K562 (cell line): ENCODE measurements around the gene NUCKS1. TPM values are rescaled to one million over a fixed set of nuclear protein-coding genes. Genes with fewer than 3 reads are reported as not detected.
A peak's percentile ranks its signal among the peaks of the same experiment; 100 is the strongest.

Source experiments
- HDAC1 ChIP-seq, 2 experiments: fragments of 450-650 bp; IDR thresholded peaks; 2 replicates each; pipeline ENCODE4 v1.6.1; 2016 to 2017; ENCODE audit warnings: inconsistent platforms in 1 of 2, mild to moderate bottlenecking in 1 of 2, moderate library complexity in 1 of 2
- NR1H2 ChIP-seq: sonication (generic); formaldehyde crosslinking; IDR thresholded peaks from 2 replicates; pipeline ENCODE4 v1.4.0; 2020; ENCODE audit warnings: mild to moderate bottlenecking, missing genetic modification reagents
- PML ChIP-seq: IDR thresholded peaks from 2 replicates; pipeline ENCODE4 v1.6.1; 2012; ENCODE audit warnings: low read length, inconsistent platforms
- RBM34 ChIP-seq: fragments of 200-400 bp; formaldehyde crosslinking; IDR thresholded peaks from 2 replicates; pipeline ENCODE4 v1.6.1; 2018; ENCODE audit warnings: low read length, borderline replicate concordance; ENCODE audit not compliant: insufficient read depth
- polyA plus RNA-seq, 8 experiments: library from polyadenylated mRNA; depleted of rRNA in 4 of 8; stranded (reverse) in 5 of 8; unstranded in 3 of 8; fragments of >200 nt; fragmentation: Nextera tagmentation in 2 of 8; fragmentation: Illumina TruSeq in 1 of 8; extraction: Ambion mirVana in 2 of 8; extraction: Trizol in 1 of 8; gene quantifications; 2 replicates each; pipeline versions ENCODE4 v1.2.1 to v1.2.3, GENCODE V29; 2011 to 2014; ENCODE audit warnings: inconsistent platforms in 1 of 8, missing spikeins in 1 of 8
- total RNA-seq, 7 experiments: library from RNA; depleted of rRNA in 6 of 7; stranded (reverse); fragments of >200 nt in 6 of 7; fragmentation: Illumina TruSeq in 2 of 7; extraction: Trizol in 2 of 7; gene quantifications; 2 replicates each; pipeline versions ENCODE4 v1.2.1 to v1.2.3, GENCODE V29; 2011 to 2021; ENCODE audit warnings: low replicate concordance in 1 of 7
- TF ChIP-seq, protein P1 (sequence below), 2 experiments: fragments of 450-650 bp; formaldehyde crosslinking in 1 of 2; IDR thresholded peaks; 2 replicates each; pipeline versions ENCODE4 v1.4.0 to v1.6.1; 2014 to 2020; ENCODE audit warnings: mild to moderate bottlenecking in 2 of 2, borderline replicate concordance in 1 of 2, low read depth in 1 of 2
- TF ChIP-seq, protein P2 (sequence below): sonication (generic); formaldehyde crosslinking; IDR thresholded peaks from 2 replicates; pipeline ENCODE4 v1.8.0; 2022; ENCODE audit warnings: mild to moderate bottlenecking, low read depth, missing genetic modification reagents

The NUCKS1 gene
- total and polyA plus RNA-seq, 9 of the 15 experiments (the other 6 are each of a cell fraction or from before 2014, with no cell fraction given) = 66.7 to 244 (median 149) TPM

DNA sequence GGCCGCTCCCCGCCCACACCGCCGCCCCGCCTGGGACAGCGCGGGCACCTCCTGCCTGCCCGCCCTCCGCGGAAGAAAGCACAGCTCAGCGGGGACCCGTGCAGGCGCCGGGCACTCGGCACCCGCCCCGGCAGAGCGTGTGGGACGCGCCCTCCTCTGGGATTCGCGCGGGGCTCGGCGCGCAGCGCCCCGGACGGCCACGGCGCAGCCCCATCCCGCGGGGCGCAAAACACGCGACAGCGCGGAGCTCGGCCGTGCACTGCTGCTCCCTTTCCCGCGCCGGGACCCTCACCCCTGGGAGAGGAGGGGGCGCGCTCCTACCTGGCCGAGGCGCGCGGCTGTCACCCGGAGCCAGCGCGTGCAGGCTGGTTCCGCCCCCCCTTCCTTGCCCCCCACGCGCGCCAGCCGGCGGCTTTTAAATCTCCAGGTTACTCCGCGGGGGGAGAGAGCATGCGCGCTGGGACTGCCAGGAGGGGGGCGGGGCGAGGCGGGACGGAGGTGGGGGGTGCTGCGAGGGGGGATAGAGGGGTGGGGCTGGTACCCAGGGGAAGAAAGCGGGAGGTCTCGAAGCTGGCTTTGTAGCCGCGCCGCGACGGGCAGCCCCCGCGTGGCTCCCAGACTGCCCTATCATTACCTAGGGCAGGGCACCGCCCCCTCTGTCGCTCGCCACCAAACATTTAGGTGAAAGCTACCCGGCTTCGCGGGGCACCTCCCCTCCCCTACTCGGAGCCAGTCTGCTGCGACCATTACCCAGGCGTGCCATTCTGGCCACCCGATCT is 69.7 kb downstream of the NUCKS1 start, which contains the start of gene SLC45A3 (continued):
- TF ChIP-seq RBM34 = 0 out of 2 replicates have a peak, but pooled peaks have one; percentile 37
- TF ChIP-seq, protein P1, sequence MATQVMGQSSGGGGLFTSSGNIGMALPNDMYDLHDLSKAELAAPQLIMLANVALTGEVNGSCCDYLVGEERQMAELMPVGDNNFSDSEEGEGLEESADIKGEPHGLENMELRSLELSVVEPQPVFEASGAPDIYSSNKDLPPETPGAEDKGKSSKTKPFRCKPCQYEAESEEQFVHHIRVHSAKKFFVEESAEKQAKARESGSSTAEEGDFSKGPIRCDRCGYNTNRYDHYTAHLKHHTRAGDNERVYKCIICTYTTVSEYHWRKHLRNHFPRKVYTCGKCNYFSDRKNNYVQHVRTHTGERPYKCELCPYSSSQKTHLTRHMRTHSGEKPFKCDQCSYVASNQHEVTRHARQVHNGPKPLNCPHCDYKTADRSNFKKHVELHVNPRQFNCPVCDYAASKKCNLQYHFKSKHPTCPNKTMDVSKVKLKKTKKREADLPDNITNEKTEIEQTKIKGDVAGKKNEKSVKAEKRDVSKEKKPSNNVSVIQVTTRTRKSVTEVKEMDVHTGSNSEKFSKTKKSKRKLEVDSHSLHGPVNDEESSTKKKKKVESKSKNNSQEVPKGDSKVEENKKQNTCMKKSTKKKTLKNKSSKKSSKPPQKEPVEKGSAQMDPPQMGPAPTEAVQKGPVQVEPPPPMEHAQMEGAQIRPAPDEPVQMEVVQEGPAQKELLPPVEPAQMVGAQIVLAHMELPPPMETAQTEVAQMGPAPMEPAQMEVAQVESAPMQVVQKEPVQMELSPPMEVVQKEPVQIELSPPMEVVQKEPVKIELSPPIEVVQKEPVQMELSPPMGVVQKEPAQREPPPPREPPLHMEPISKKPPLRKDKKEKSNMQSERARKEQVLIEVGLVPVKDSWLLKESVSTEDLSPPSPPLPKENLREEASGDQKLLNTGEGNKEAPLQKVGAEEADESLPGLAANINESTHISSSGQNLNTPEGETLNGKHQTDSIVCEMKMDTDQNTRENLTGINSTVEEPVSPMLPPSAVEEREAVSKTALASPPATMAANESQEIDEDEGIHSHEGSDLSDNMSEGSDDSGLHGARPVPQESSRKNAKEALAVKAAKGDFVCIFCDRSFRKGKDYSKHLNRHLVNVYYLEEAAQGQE (IDR thresholded peaks at IDR 0.05; ENCODE audit: borderline replicate concordance) = peak; percentile 2; the same call in 1 of the 2 replicates
- TF ChIP-seq, protein P1 (CRISPR knock-in tag; IDR thresholded peaks at IDR 0.05; ENCODE audit: low read depth) = 0 out of 2 replicates have a peak, but pooled peaks have one; percentile 60
- TF ChIP-seq, protein P2, sequence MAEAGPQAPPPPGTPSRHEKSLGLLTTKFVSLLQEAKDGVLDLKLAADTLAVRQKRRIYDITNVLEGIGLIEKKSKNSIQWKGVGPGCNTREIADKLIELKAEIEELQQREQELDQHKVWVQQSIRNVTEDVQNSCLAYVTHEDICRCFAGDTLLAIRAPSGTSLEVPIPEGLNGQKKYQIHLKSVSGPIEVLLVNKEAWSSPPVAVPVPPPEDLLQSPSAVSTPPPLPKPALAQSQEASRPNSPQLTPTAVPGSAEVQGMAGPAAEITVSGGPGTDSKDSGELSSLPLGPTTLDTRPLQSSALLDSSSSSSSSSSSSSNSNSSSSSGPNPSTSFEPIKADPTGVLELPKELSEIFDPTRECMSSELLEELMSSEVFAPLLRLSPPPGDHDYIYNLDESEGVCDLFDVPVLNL = no peak
- TF ChIP-seq PML = no peak
- TF ChIP-seq HDAC1 (IDR thresholded peaks at IDR 0.05) = 0 out of 4 replicates have a peak, but pooled peaks of 1 of the 2 experiments have one; percentile 16
- 0 out of 2 replicates have a peak, but pooled peaks have one; percentile 12 for TF ChIP-seq NR1H2
